Measurements from ENCODE around the gene ZNF804B.

Gene ZNF804B

DNA sequence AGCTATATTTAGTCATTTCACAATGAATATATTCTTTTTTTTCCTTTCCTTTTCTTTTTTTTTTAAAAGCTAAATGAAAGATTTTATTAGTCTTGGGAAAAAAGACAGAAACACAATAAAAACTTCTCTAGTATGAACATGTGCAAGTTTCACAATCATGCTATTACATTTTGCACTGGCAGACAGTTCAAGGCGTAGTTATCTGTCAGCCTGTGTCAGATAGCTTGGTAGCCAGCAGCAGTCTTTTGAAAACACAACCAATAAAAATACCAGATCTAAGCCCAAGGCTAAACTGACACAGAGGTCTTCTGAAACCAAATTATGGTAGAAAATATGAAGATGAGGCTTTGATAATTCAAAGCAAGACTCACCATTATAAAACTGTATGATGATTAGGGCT, 241.8 kb downstream of the ZNF804B start:
- no peak for DNase-seq

GRCh38 chr7:89002981-89003956, 243.8 kb downstream of the ZNF804B start:
- DNase-seq: no peak

GRCh38 chr7:89012016-89012415, 252.5 kb downstream of the ZNF804B start:
- no peak for DNase-seq

- no peak for DNase-seq
Measured at GRCh38 chr7:89017695-89018094, 258.2 kb downstream of the ZNF804B start.

DNA sequence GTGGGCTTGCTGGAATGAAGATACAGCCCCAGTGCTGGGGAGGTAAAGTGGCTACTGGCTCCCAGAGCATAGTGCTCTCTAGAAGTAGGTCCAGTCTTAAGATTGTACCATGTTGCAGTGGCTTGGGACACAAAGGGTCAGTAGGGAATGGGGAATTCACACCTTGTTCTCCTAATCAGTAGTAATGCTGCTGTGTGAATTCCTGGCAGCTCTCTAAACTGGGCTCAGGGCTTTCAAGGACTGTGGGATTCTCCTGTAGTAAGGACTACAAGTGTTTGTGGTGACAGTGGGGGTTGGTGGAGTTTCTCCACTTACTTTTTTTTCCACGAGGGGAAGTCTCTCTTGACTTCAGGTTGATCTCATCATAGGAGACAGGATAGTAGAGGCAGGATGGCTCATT, 262.2 kb downstream of the ZNF804B start:
- DNase-seq: no peak

DNA sequence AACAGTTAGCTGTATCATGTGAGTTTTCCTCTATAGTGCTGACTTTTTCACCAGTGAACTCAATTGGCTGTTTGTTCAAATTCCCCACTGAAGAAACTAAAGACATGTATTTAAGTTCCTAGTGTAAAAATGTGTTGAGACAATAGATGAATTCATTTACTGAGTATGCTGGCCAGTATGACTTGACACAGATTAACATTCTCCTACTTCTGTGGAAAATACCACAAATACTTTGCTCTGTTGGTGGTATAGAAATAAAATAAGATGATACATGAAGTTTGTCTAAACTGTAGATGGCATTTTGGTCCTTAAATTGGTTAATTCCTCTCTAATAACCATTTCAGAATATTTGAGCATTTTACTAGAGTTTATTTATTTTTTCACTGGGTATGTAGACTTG, 263.7 kb downstream of the ZNF804B start:
- no peak for DNase-seq

- no peak for DNase-seq
Measured at GRCh38 chr7:89023877-89024276, 264.4 kb downstream of the ZNF804B start.

GRCh38 chr7:89027781-89028180, 268.3 kb downstream of the ZNF804B start:
- no peak for DNase-seq

DNA sequence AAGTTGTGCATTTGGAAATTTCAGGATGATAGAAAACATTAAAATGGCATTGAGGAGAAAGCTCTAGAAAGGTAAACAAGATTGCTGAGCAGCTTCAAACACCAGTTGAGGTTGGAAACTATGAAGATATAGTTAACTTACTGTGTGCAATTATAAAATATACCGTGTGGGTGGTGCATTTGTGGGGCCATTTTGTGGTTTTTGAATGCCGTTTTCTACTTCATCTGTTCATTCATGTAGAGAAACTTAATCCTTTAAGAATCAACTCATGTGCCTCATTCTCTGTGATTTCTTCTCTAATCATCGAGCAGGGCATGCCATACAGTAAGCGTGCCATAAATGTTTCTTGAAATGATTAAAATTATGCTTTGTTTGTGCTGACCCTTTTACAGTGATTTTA, 268.8 kb downstream of the ZNF804B start:
- no peak for DNase-seq

DNA sequence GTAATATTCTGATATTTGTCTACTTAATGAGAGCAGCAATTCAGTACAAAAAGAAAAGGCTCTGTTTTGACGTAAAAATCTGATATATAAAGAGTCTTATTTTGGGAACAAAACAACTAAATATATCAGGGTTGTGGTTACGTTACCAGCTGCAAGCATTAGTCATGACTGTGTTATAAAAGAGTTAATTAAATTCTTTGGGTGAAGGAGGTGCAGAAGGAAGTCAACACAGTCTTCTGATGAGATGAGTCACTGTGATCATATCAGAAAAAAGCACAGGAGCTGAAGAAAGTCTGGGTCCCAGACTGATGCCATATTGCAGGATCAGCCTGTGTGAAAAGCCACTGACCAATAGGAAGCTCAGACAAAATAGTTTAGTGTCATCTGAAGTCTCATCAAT, 270.4 kb downstream of the ZNF804B start:
- no peak for DNase-seq

DNA sequence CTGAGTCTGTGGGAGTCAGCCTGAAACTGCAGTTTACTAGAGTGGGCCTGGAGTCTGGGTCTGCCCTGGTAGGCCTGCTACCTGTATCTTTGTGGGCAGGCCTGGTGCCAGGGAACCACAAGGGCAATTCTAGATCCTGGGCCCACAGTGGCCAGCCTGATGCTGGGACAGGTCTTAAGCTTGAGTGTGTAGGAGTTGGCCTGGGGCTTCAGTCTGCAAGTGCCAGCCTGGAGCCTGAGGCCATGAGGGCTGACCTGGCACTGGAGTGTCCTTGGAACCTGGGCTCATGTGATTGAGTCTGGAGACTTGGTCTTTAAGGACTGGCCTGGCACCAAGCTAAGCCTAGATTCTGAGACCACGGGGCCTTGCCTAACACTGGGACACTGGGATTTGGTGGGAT, 281.7 kb downstream of the ZNF804B start:
- DNase-seq: no peak

GRCh38 chr7:89042940-89043339, 283.4 kb downstream of the ZNF804B start:
- DNase-seq: no peak

DNA sequence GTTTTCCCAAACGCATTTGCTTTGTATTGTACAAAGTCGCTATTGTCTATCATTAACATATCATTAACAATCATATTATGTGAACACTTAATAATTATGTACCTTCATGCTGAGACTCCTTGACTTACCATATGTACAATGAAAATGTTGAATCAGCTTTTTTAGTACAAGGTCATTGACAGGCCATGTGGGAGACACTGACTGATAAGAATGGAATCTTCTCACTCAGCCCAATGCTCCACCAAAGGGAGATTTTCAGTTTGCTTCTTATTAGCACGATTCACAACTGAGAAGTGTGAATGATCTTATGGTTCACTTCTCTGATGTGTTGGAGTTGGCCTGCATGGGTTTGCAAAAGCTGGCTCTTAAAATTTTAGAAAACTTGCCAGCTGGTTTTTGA, 289.5 kb downstream of the ZNF804B start:
- no peak for DNase-seq

GRCh38 chr7:89053130-89053529, 293.6 kb downstream of the ZNF804B start:
- no peak for DNase-seq

DNA sequence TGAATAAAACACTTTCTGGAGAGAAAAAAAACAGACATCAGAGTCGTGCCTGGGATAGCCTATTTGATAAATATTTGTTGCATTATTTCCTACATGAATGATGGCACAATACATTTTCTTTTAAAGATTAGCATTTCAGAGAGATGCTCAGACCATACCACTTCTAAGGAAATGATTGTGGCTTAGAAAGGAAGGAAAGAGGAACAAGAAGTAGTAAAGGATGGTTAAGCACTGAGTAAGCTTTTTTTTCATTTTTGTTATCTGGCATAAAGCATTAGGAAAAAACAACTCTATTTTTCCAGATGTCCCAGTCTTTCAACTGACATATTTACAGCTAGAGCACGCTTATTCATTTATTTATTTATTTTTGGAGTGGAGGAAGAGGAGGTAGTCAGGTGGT, 294.9 kb downstream of the ZNF804B start:
- no peak for DNase-seq

GRCh38 chr7:89060234-89060633, 300.7 kb downstream of the ZNF804B start:
- DNase-seq: no peak

GRCh38 chr7:89064831-89065230, 305.3 kb downstream of the ZNF804B start:
- no peak for DNase-seq

GRCh38 chr7:89067048-89067447, 307.5 kb downstream of the ZNF804B start:
- DNase-seq: no peak

GRCh38 chr7:89072081-89072480, 312.6 kb downstream of the ZNF804B start:
- no peak for DNase-seq

DNA sequence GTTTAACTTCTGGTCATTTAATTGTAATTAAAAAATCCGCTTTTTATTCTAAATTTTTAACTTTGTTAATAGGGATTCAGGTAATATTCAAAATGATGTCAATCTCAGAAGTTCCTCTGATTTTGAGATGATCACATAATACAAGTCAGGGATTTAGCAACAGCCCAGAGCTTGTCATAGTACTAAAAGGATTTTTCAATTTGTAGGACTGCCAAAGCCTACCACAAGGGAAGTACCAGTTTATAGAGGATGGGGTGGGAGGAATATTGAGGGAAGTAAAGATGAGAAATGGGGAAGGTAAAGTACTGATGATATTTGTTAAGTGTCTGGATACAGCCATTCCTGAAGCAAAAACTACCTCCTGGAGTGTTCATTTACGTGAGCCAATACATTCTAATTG, 314.3 kb downstream of the ZNF804B start:
- no peak for DNase-seq

DNA sequence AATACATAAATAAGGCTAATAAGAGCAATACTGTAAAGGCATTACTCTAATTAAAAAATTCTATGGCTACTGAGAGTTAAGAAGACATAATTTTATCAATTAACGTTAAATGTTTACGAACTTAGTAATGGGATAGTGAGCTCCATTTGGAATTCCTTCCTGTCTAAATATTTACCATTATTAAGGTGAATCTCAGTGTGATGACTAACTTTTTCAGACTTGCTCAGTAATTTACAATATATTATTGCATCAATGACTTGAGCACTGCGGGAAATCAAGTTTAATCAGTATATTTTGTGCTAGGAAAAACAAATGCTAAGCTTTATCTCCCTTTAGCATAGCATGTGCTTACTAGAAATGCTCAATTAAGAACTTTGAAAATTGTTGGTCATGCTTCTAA, 318.5 kb downstream of the ZNF804B start:
- DNase-seq: no peak

- no peak for DNase-seq
Measured at GRCh38 chr7:89085580-89085979, 326.1 kb downstream of the ZNF804B start.

DNA sequence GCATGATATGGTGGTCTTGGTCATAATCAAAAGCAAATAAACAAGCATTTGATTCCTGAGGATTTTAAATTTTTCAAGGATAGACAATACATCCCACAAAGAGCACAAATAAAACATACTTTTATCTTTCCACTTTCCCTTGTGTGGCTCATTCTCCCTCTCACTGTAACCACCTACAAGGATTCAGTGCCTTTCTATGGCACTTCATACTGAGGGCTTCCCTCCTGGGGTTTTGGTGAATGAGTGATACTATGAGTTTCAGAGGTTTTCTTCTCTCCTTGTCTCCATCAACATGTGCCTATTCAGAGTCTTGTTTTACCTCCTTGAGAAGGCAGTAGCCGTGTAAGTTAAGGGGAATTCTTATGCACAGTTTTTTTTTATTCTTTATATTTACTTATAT, 332.1 kb downstream of the ZNF804B start:
- DNase-seq: no peak

- no peak for DNase-seq
Measured at GRCh38 chr7:89094269-89094668, 334.8 kb downstream of the ZNF804B start.

DNA sequence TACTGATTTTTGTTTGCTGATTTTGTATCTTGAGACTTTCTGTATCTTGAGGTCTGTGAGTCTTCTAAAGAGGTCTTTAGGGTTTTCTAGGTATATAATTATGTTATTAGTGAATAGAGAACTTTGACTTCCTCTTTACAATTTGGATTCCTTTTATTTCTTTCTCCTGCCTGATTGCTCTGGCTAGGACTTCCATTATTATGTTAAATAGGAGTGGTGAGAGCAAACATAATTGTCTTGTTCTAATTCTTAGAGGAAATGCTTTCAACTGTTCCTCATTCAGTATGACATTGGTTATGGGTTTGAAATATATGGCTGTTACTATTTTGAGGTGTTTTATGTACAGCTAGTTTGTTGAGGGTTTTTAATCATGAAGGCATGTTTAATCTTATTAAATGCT, 344.1 kb downstream of the ZNF804B start:
- no peak for DNase-seq

Data from NCI-H446 treated with DMSO at 0.1 percent for 48 hours (cell line).